HG03095 (cell line): ENCODE measurements around the gene DNM3.
A peak's percentile ranks its signal among the peaks of the same experiment; 100 is the strongest.
"Not testable (repeated sequence)": the region's sequence is repeated elsewhere in the genome, so short reads cannot be mapped to it uniquely, and the experiment has no call there.

Experiments used
- ATAC-seq: cut with Tn5 transposase; IDR thresholded peaks from one replicate; pipeline ENCODE4 v1.9.1; 2021; ENCODE audit warnings: moderate library complexity; ENCODE audit not compliant: unreplicated experiment

Gene DNM3

GRCh38 chr1:171841050-171841910, at the start of gene DNM3:
Gene DNM3, plus strand, starts transcription at chr1:171841498. Its CDS starts 159 bp downstream, at chr1:171841657.
- peak; percentile 85 for ATAC-seq

- ATAC-seq: no peak
Observed at GRCh38 chr1:171792656-171793369, 48.5 kb upstream of the DNM3 start.

- ATAC-seq: no peak
Observed at GRCh38 chr1:171793636-171794035, 47.7 kb upstream of the DNM3 start.

- ATAC-seq: no peak
Observed at GRCh38 chr1:171794085-171794484, 47.2 kb upstream of the DNM3 start.

- ATAC-seq: no peak
Observed at GRCh38 chr1:171796592-171796991, 44.7 kb upstream of the DNM3 start.

GRCh38 chr1:171798311-171798710, 43.0 kb upstream of the DNM3 start:
- ATAC-seq: no peak

- no peak for ATAC-seq
Observed at GRCh38 chr1:171798765-171799164, 42.5 kb upstream of the DNM3 start.

GRCh38 chr1:171799166-171799565, 42.1 kb upstream of the DNM3 start:
- ATAC-seq: no peak

GRCh38 chr1:171799698-171800097, 41.6 kb upstream of the DNM3 start:
- ATAC-seq: not testable (repeated sequence)

- no peak for ATAC-seq
Observed at GRCh38 chr1:171800342-171800741, 41.0 kb upstream of the DNM3 start.

GRCh38 chr1:171800851-171801250, 40.4 kb upstream of the DNM3 start:
- no peak for ATAC-seq

GRCh38 chr1:171801487-171801891, 39.8 kb upstream of the DNM3 start:
- ATAC-seq: no peak

- ATAC-seq: no peak
Observed at GRCh38 chr1:171802207-171802606, 39.1 kb upstream of the DNM3 start.

- ATAC-seq: no peak
Observed at GRCh38 chr1:171803045-171803444, 38.3 kb upstream of the DNM3 start.

- ATAC-seq: no peak
Observed at GRCh38 chr1:171803461-171804022, 37.8 kb upstream of the DNM3 start.

- ATAC-seq: peak; percentile 56
Observed at GRCh38 chr1:171805395-171806115, 35.7 kb upstream of the DNM3 start.

GRCh38 chr1:171807556-171807955, 33.7 kb upstream of the DNM3 start:
- no peak for ATAC-seq

GRCh38 chr1:171809834-171810233, 31.5 kb upstream of the DNM3 start:
- ATAC-seq: no peak

- ATAC-seq: no peak
Observed at GRCh38 chr1:171811672-171812071, 29.6 kb upstream of the DNM3 start.

- ATAC-seq: no peak
Observed at GRCh38 chr1:171814692-171815091, 26.6 kb upstream of the DNM3 start.

GRCh38 chr1:171816300-171816901, 24.9 kb upstream of the DNM3 start:
- no peak for ATAC-seq
